Measurements from ENCODE around the gene MAGEA9B.
"Not testable (repeated sequence)": the region's sequence is repeated elsewhere in the genome, so short reads cannot be mapped to it uniquely, and the experiment has no call there.

Gene MAGEA9B

GRCh38 chrX:149551939-149552248 lies 35.4 kb downstream of the MAGEA9B start:
- not testable (repeated sequence) for H3K9me3 Mint-ChIP-seq; H3K36me3 Mint-ChIP-seq (ENCODE audit: low read depth); H3K4me1 Mint-ChIP-seq (ENCODE audit: low read depth); H3K4me3 Mint-ChIP-seq; H3K27me3 Mint-ChIP-seq; DNase-seq; H3K27ac Mint-ChIP-seq

GRCh38 chrX:149551245-149551938 lies 35.9 kb downstream of the MAGEA9B start:
- H3K9me3 Mint-ChIP-seq; H3K4me1 Mint-ChIP-seq (ENCODE audit: low read depth); DNase-seq; H3K4me3 Mint-ChIP-seq; H3K27ac Mint-ChIP-seq; H3K36me3 Mint-ChIP-seq (ENCODE audit: low read depth); H3K27me3 Mint-ChIP-seq: not testable (repeated sequence)

- H3K4me1 Mint-ChIP-seq (ENCODE audit: low read depth); H3K27me3 Mint-ChIP-seq; DNase-seq; H3K4me3 Mint-ChIP-seq; H3K36me3 Mint-ChIP-seq (ENCODE audit: low read depth); H3K9me3 Mint-ChIP-seq; H3K27ac Mint-ChIP-seq: not testable (repeated sequence)
Measured at GRCh38 chrX:149550454-149550853, 36.8 kb downstream of the MAGEA9B start.

- DNase-seq; H3K9me3 Mint-ChIP-seq; H3K27ac Mint-ChIP-seq; H3K4me3 Mint-ChIP-seq; H3K4me1 Mint-ChIP-seq (ENCODE audit: low read depth); H3K27me3 Mint-ChIP-seq: not testable (repeated sequence)
- peaks cover 11% of the 10 kb centered on the region for H3K36me3 Mint-ChIP-seq (ENCODE audit: low read depth)
Measured at GRCh38 chrX:149549701-149550100, 37.6 kb downstream of the MAGEA9B start, which contains the start of gene HSFX3. Gene HSFX3 (minus strand): TSS chrX:149549924. CDS start chrX:149549852, 72 bp downstream.

- not testable (repeated sequence) for H3K4me1 Mint-ChIP-seq (ENCODE audit: low read depth); H3K27me3 Mint-ChIP-seq; H3K4me3 Mint-ChIP-seq; H3K27ac Mint-ChIP-seq; DNase-seq; H3K9me3 Mint-ChIP-seq
- H3K36me3 Mint-ChIP-seq (ENCODE audit: low read depth): peaks cover 14% of the 10 kb centered on the region
Measured at GRCh38 chrX:149547782-149548181, 39.5 kb downstream of the MAGEA9B start.

- not testable (repeated sequence) for H3K4me3 Mint-ChIP-seq; H3K9me3 Mint-ChIP-seq; H3K27me3 Mint-ChIP-seq; H3K27ac Mint-ChIP-seq; DNase-seq; H3K4me1 Mint-ChIP-seq (ENCODE audit: low read depth)
- peaks cover 14% of the 10 kb centered on the region for H3K36me3 Mint-ChIP-seq (ENCODE audit: low read depth)
Measured at GRCh38 chrX:149546962-149547361, 40.3 kb downstream of the MAGEA9B start.

GRCh38 chrX:149545545-149546543 lies 41.4 kb downstream of the MAGEA9B start:
- H3K9me3 Mint-ChIP-seq; H3K4me1 Mint-ChIP-seq (ENCODE audit: low read depth); H3K4me3 Mint-ChIP-seq; H3K27me3 Mint-ChIP-seq; DNase-seq: not testable (repeated sequence)
- H3K36me3 Mint-ChIP-seq (ENCODE audit: low read depth): peaks cover 22% of the 10 kb centered on the region
- H3K27ac Mint-ChIP-seq: peak overlapping the region; percentile 75

GRCh38 chrX:149541521-149542047 lies 45.7 kb downstream of the MAGEA9B start:
- Mint-ChIP-seq H3K9me3 (no peaks in the 10 kb centered on the region), H3K4me3 (peak overlapping the region; percentile 88), H3K4me1 (ENCODE audit: low read depth) (peaks cover 12% of the 10 kb centered on the region), H3K36me3 (ENCODE audit: low read depth) (peaks cover 22% of the 10 kb centered on the region), H3K27ac (peak overlapping the region; percentile 99), H3K27me3 (no peaks in the 10 kb centered on the region)
- no peak for DNase-seq

GRCh38 chrX:149540621-149541520 lies 46.4 kb downstream of the MAGEA9B start, which contains the start of gene EOLA1:
Gene EOLA1 (plus strand): TSS chrX:149541012. CDS start chrX:149545631, 4,619 bp downstream.
- Mint-ChIP-seq H3K4me1 (ENCODE audit: low read depth) (peaks cover 10% of the 10 kb centered on the region), H3K27ac (peak within 1 kb of the TSS; percentile 99), H3K4me3 (peak within 1 kb of the TSS; percentile 88), H3K9me3 (no peaks in the 10 kb centered on the region), H3K36me3 (ENCODE audit: low read depth) (peaks cover 21% of the 10 kb centered on the region), H3K27me3 (peaks cover 4% of the 10 kb centered on the region)
- DNase-seq: peak; percentile 88

GRCh38 chrX:149540131-149540620 lies 47.1 kb downstream of the MAGEA9B start:
- Mint-ChIP-seq H3K27me3 (peaks cover 5% of the 10 kb centered on the region), H3K9me3 (no peaks in the 10 kb centered on the region), H3K27ac (peak overlapping the region; percentile 99), H3K4me1 (ENCODE audit: low read depth) (peaks cover 10% of the 10 kb centered on the region), H3K4me3 (peak overlapping the region; percentile 88), H3K36me3 (ENCODE audit: low read depth) (peaks cover 15% of the 10 kb centered on the region)
- peak; percentile 88 for DNase-seq

- DNase-seq: peak; percentile 85
- H3K36me3 Mint-ChIP-seq (ENCODE audit: low read depth): peaks cover 10% of the 10 kb centered on the region
- no peaks in the 10 kb centered on the region for H3K9me3 Mint-ChIP-seq
- peaks cover 5% of the 10 kb centered on the region for H3K27me3 Mint-ChIP-seq
- H3K4me3 Mint-ChIP-seq: peak overlapping the region; percentile 80
- peaks cover 10% of the 10 kb centered on the region for H3K4me1 Mint-ChIP-seq (ENCODE audit: low read depth)
- peak overlapping the region; percentile 94 for H3K27ac Mint-ChIP-seq
Measured at GRCh38 chrX:149539283-149540130, 47.8 kb downstream of the MAGEA9B start.

- H3K4me1 Mint-ChIP-seq (ENCODE audit: low read depth): peaks cover 12% of the 10 kb centered on the region
- not testable (repeated sequence) for H3K9me3 Mint-ChIP-seq, DNase-seq, H3K4me3 Mint-ChIP-seq, H3K27me3 Mint-ChIP-seq, H3K27ac Mint-ChIP-seq
- peaks cover 19% of the 10 kb centered on the region for H3K36me3 Mint-ChIP-seq (ENCODE audit: low read depth)
Measured at GRCh38 chrX:149537474-149537873, 49.8 kb downstream of the MAGEA9B start.

GRCh38 chrX:149534926-149535602 lies 52.2 kb downstream of the MAGEA9B start:
- peaks cover 16% of the 10 kb centered on the region for H3K36me3 Mint-ChIP-seq (ENCODE audit: low read depth)
- not testable (repeated sequence) for H3K9me3 Mint-ChIP-seq, H3K27ac Mint-ChIP-seq, DNase-seq, H3K4me3 Mint-ChIP-seq, H3K27me3 Mint-ChIP-seq
- H3K4me1 Mint-ChIP-seq (ENCODE audit: low read depth): peaks cover 25% of the 10 kb centered on the region

Measured in activated T-cell treated with anti-CD3 and anti-CD28 coated beads, Interleukin-2, amount 50 U/mL, for 24 hours (primary cell).